K562 (cell line): ENCODE measurements around the gene RUVBL2. TPM values are rescaled to one million over a fixed set of nuclear protein-coding genes. Genes with fewer than 3 reads are reported as not detected.

Experiments
- CHD2 ChIP-seq: IDR thresholded peaks from 2 replicates; pipeline ENCODE4 v1.6.1; 2011; ENCODE audit warnings: low read depth, low read length
- CREB1 ChIP-seq, 2 experiments: sonication (generic) in 1 of 2; formaldehyde crosslinking in 1 of 2; IDR thresholded peaks; 2 replicates each; pipeline versions ENCODE4 v1.6.1 to v1.8.0; 2012 to 2022; ENCODE audit warnings: inconsistent platforms in 1 of 2, mild to moderate bottlenecking in 1 of 2, missing genetic modification reagents in 1 of 2, moderate library complexity in 1 of 2
- CREB5 ChIP-seq: fragments of 250-450 bp; sonication (Bioruptor Pico); IDR thresholded peaks from 2 replicates; pipeline ENCODE4 v1.5.0; 2020; ENCODE audit warnings: mild to moderate bottlenecking
- ELF1 ChIP-seq: fragments of 200-800 bp; sonication (Bioruptor generic); IDR thresholded peaks from 2 replicates; pipeline ENCODE4 v1.6.1; 2016; ENCODE audit warnings: missing genetic modification characterization, missing compliant biosample characterization
- ELF4 ChIP-seq: fragments of 450-650 bp; formaldehyde crosslinking; IDR thresholded peaks from 2 replicates; pipeline ENCODE4 v1.4.0; 2022; ENCODE audit warnings: missing genetic modification characterization
- GABPA ChIP-seq: fragments of 200-800 bp; sonication (Bioruptor generic); conservative IDR thresholded peaks from 2 replicates; pipeline ENCODE4 v1.6.1; 2016; ENCODE audit warnings: low read depth, missing genetic modification characterization, missing compliant biosample characterization
- ILK ChIP-seq: fragments of 450-650 bp; IDR thresholded peaks from 2 replicates; pipeline ENCODE4 v1.6.1; 2016; ENCODE audit warnings: missing genetic modification characterization, low read depth, mild to moderate bottlenecking, missing compliant biosample characterization, moderate library complexity, borderline replicate concordance
- IRF1 ChIP-seq: sonication (generic); formaldehyde crosslinking; IDR thresholded peaks from 2 replicates; pipeline ENCODE4 v1.8.0; 2022; ENCODE audit warnings: missing genetic modification reagents, mild to moderate bottlenecking, borderline replicate concordance
- KHSRP ChIP-seq: fragments of 450-650 bp; IDR thresholded peaks from 2 replicates; pipeline ENCODE4 v1.6.1; 2017
- NFRKB ChIP-seq: fragments of 450-650 bp; IDR thresholded peaks from 2 replicates; pipeline ENCODE4 v1.6.1; 2016; ENCODE audit warnings: low read depth
- NR2C2 ChIP-seq, 2 experiments: fragments of 200-800 bp in 1 of 2; sonication (Bioruptor generic) in 1 of 2; sonication (generic) in 1 of 2; formaldehyde crosslinking in 1 of 2; IDR thresholded peaks; 2 replicates each; pipeline versions ENCODE4 v1.6.1 to v1.8.0; 2016 to 2022; ENCODE audit warnings: mild to moderate bottlenecking in 1 of 2, missing compliant biosample characterization in 1 of 2, missing genetic modification characterization in 1 of 2, missing genetic modification reagents in 1 of 2
- NR4A1 ChIP-seq, 2 experiments: fragments of 250-450 bp in 1 of 2; fragments of 450-650 bp in 1 of 2; sonication (Bioruptor Pico) in 1 of 2; IDR thresholded peaks; 2 replicates each; pipeline versions ENCODE4 v1.4.0 to v1.6.1; 2016 to 2020; ENCODE audit warnings: mild to moderate bottlenecking in 2 of 2, missing compliant biosample characterization in 1 of 2, missing genetic modification characterization in 1 of 2, moderate library complexity in 1 of 2
- PHF20 ChIP-seq: fragments of 450-650 bp; IDR thresholded peaks from 2 replicates; pipeline ENCODE4 v1.6.1; 2018; ENCODE audit not compliant: partially characterized antibody
- POLR2H ChIP-seq: IDR thresholded peaks from 2 replicates; pipeline ENCODE4 v1.6.1; 2016; ENCODE audit warnings: missing genetic modification characterization, low read depth, mild to moderate bottlenecking, control low read depth, missing compliant biosample characterization, moderate library complexity
- POU5F1 ChIP-seq: fragments of 150-350 bp; IDR thresholded peaks from 2 replicates; pipeline ENCODE4 v1.6.1; 2014; ENCODE audit warnings: borderline replicate concordance, low read length, low read depth, mild to moderate bottlenecking; ENCODE audit not compliant: partially characterized antibody
- SMAD2 ChIP-seq: fragments of 150-350 bp; IDR thresholded peaks from 2 replicates; pipeline ENCODE4 v1.6.1; 2014; ENCODE audit warnings: low read depth, mild to moderate bottlenecking, low read length
- SNRNP70 ChIP-seq: fragments of 200-400 bp; formaldehyde crosslinking; optimal IDR thresholded peaks from 2 replicates; pipeline ENCODE3; 2017; ENCODE audit warnings: low read depth, low read length
- UBTF ChIP-seq, 2 experiments: IDR thresholded peaks; 2 replicates each; pipeline ENCODE4 v1.6.1; 2012; ENCODE audit warnings: improper control_type of control experiment in 2 of 2, low read depth in 2 of 2, low read length in 2 of 2, borderline replicate concordance in 1 of 2
- ZNF143 ChIP-seq: sonication (generic); formaldehyde crosslinking; IDR thresholded peaks from 2 replicates; pipeline ENCODE4 v1.9.0; 2022; ENCODE audit warnings: mild to moderate bottlenecking, missing genetic modification reagents
- ZNF197 ChIP-seq: fragments of 200-800 bp; sonication (Bioruptor generic); IDR thresholded peaks from 2 replicates; pipeline ENCODE4 v1.6.1; 2016; ENCODE audit warnings: low read depth, missing genetic modification characterization, missing compliant biosample characterization
- ZNF655 ChIP-seq: fragments of 250-450 bp; sonication (Bioruptor Pico); IDR thresholded peaks from 2 replicates; pipeline ENCODE4 v1.5.0; 2021
- ZNF778 ChIP-seq: fragments of 450-650 bp; formaldehyde crosslinking; IDR thresholded peaks from 2 replicates; pipeline ENCODE4 v1.4.0; 2020; ENCODE audit warnings: mild to moderate bottlenecking, moderate library complexity
- polyA plus RNA-seq, 8 experiments: library from polyadenylated mRNA; depleted of rRNA in 4 of 8; stranded (reverse) in 5 of 8; unstranded in 3 of 8; fragments of >200 nt; fragmentation: Nextera tagmentation in 2 of 8; fragmentation: Illumina TruSeq in 1 of 8; extraction: Ambion mirVana in 2 of 8; extraction: Trizol in 1 of 8; gene quantifications; 2 replicates each; pipeline versions ENCODE4 v1.2.1 to v1.2.3, GENCODE V29; 2011 to 2014; ENCODE audit warnings: inconsistent platforms in 1 of 8, missing spikeins in 1 of 8
- total RNA-seq, 7 experiments: library from RNA; depleted of rRNA in 6 of 7; stranded (reverse); fragments of >200 nt in 6 of 7; fragmentation: Illumina TruSeq in 2 of 7; extraction: Trizol in 2 of 7; gene quantifications; 2 replicates each; pipeline versions ENCODE4 v1.2.1 to v1.2.3, GENCODE V29; 2011 to 2021; ENCODE audit warnings: low replicate concordance in 1 of 7

RUVBL2 gene
- total and polyA plus RNA-seq, 9 of the 15 experiments (the other 6 are each of a cell fraction or from before 2014, with no cell fraction given), result 71.4 to 453 (median 237) TPM

GRCh38 chr19:49014123-49014869 lies 20.6 kb downstream of the RUVBL2 start (continued):
- TF ChIP-seq CHD2 (no peak), ZNF655 (CRISPR knock-in tag) (no peak), ZNF197 (CRISPR knock-in tag) (no peak), SMAD2 (no peak), POU5F1 (no peak), CREB1 (IDR thresholded peaks at IDR 0.05) (peak; percentile 77), CREB1 (CRISPR knock-in tag; IDR thresholded peaks at IDR 0.05) (peak; percentile 79), ZNF778 (CRISPR knock-in tag) (no peak), PHF20 (no peak), ILK (tag) (no peak), SNRNP70 (no peak), ZNF143 (CRISPR knock-in tag) (no peak), ELF1 (no peak), NFRKB (no peak), UBTF (IDR thresholded peaks at IDR 0.05; ENCODE audit: borderline replicate concordance in 1 of 2, low read depth in 2 of 2, low read length in 2 of 2) (no peak), CREB5 (CRISPR knock-in tag) (no peak), ELF4 (no peak), IRF1 (no peak), NR4A1 (CRISPR knock-in tag; IDR thresholded peaks at IDR 0.05) (no peak), NR4A1 (tag; IDR thresholded peaks at IDR 0.05) (no peak), KHSRP (0 out of 2 replicates have a peak, but pooled peaks have one; percentile 27), GABPA (tag) (no peak), NR2C2 (CRISPR knock-in tag; IDR thresholded peaks at IDR 0.05) (no peak), NR2C2 (tag; IDR thresholded peaks at IDR 0.05) (0 out of 2 replicates have a peak, but pooled peaks have one; percentile 29), POLR2H (tag) (no peak)
